ENCODE results near the gene RBP5.

DNA sequence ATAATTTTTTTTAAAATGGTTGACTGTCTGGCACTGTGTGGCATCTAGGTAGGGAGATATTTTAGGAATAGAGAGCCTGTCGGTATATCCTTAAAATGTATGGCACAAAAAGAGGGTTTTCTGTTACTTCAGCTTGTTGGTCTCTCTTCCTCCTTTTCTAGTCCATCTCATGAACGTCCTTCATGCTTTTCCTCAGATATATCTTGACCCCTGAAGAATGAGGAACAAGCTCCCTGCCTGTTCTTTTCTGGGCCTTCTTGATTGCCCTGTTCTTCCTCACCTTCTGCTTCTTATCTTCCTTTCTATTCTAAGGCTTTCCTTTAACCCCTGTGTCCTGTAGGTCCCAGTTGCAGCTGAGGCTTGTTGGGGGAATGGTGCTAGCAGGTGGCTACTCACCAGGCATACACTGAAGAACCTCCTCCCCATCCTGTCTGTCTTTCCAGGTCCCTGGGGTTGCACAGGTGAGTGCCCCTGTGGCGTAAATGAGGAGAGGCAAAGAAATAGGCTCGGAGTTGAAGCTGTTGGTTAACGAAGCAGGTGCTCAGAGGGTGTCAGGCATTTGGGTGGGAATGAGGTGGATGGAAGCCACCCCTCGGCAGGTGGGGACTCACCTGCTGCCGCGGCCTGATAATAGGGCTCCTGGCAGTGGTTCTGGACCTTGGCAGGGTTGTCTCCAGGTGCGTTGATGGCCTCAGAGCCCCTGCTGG, 29.2 kb downstream of the RBP5 start:
- TF ChIP-seq, protein P1, sequence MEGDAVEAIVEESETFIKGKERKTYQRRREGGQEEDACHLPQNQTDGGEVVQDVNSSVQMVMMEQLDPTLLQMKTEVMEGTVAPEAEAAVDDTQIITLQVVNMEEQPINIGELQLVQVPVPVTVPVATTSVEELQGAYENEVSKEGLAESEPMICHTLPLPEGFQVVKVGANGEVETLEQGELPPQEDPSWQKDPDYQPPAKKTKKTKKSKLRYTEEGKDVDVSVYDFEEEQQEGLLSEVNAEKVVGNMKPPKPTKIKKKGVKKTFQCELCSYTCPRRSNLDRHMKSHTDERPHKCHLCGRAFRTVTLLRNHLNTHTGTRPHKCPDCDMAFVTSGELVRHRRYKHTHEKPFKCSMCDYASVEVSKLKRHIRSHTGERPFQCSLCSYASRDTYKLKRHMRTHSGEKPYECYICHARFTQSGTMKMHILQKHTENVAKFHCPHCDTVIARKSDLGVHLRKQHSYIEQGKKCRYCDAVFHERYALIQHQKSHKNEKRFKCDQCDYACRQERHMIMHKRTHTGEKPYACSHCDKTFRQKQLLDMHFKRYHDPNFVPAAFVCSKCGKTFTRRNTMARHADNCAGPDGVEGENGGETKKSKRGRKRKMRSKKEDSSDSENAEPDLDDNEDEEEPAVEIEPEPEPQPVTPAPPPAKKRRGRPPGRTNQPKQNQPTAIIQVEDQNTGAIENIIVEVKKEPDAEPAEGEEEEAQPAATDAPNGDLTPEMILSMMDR (conservative IDR thresholded peaks at IDR 0.05; ENCODE audit: low read depth, low read length): no peak
- no peak for TF ChIP-seq EZH2 (IDR thresholded peaks at IDR 0.05; ENCODE audit: borderline replicate concordance, low read depth, low read length, poor library complexity, severe bottlenecking)

Data from A673 (cell line).